Epithelial cell of esophagus (primary cell): ENCODE results near the gene SLC2A10.
A peak's percentile ranks its signal among the peaks of the same experiment; 100 is the strongest.

Experiments
- DNase-seq: peaks from one replicate; pipeline ENCODE4 v3.0.0; 2010; ENCODE audit warnings: low read depth
- H3K4me3 ChIP-seq: 2 replicates; pipeline ENCODE4 v1.5.1; 2011; ENCODE audit warnings: mild to moderate bottlenecking, low read length, control low read depth
- TF ChIP-seq, protein P1 (sequence below): IDR thresholded peaks from 2 replicates; pipeline ENCODE4 v1.5.1; 2011; ENCODE audit warnings: low read depth, mild to moderate bottlenecking, low read length, control low read depth, inconsistent platforms; ENCODE audit not compliant: insufficient read depth; ENCODE audit errors: missing control alignments

Gene SLC2A10

DNA sequence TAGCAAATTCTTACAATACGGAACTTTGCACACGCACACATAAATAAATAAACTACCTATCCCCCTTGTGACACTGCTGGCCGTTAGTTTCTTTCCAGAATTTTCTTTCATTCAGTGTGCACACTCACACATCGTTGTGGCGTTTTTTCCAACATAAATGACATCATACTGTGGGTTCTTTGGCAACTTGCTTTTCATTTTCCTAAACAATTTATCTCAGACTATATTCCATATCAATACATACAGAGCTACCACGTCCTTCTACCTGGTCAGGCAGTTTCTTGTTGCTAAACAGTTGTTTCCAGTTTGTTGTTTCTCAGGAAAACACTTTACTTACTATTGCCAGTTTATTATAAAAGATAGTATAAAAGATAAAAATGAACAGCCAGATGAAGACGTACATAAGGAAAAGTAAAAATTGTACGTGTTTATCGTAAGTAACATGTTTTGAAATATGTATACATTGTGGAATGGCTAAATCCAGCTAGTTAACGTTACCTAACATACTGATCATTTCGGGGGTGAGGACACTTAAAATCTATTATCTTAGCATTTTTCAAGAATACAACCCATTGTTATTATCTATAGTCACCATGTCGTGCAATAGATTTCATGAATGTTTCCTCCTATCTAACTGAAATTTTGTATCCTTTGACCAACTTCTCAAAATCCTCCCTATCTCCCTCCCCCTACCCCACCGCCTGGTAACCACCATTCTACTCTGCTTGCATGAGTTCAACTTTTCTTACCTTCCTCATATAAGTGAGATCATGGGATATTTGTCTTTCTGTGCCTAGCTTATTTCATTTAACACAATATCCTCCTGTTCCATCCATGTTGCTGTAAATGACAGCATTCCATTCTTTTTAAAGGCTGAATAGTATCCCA is 19.0 kb upstream of the SLC2A10 start:
- DNase-seq: no peak
- peak overlapping the region; percentile 65 for H3K4me3 ChIP-seq
- TF ChIP-seq, protein P1, sequence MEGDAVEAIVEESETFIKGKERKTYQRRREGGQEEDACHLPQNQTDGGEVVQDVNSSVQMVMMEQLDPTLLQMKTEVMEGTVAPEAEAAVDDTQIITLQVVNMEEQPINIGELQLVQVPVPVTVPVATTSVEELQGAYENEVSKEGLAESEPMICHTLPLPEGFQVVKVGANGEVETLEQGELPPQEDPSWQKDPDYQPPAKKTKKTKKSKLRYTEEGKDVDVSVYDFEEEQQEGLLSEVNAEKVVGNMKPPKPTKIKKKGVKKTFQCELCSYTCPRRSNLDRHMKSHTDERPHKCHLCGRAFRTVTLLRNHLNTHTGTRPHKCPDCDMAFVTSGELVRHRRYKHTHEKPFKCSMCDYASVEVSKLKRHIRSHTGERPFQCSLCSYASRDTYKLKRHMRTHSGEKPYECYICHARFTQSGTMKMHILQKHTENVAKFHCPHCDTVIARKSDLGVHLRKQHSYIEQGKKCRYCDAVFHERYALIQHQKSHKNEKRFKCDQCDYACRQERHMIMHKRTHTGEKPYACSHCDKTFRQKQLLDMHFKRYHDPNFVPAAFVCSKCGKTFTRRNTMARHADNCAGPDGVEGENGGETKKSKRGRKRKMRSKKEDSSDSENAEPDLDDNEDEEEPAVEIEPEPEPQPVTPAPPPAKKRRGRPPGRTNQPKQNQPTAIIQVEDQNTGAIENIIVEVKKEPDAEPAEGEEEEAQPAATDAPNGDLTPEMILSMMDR: no peak

DNA sequence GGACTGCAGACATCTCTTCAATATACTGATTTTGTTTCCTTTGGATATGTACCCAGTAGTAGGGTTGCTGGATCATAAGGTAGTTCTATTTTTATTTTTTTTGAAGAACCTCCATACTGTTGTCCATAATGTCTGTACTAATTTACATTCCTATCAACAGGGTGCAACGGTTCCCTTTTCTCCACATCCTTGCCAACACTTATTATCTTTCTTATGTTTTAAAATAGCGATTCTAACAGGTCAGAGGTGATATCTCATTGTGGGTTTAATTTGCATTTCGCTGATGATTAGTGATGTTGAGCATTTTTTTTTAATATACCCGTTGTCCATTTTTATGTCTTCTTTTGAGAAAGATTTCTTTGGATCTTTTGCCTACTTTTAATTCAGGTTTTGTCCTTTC is 18.3 kb upstream of the SLC2A10 start:
- no peak for DNase-seq
- H3K4me3 ChIP-seq: no peak overlapping the region
- TF ChIP-seq, protein P1: no peak

DNA sequence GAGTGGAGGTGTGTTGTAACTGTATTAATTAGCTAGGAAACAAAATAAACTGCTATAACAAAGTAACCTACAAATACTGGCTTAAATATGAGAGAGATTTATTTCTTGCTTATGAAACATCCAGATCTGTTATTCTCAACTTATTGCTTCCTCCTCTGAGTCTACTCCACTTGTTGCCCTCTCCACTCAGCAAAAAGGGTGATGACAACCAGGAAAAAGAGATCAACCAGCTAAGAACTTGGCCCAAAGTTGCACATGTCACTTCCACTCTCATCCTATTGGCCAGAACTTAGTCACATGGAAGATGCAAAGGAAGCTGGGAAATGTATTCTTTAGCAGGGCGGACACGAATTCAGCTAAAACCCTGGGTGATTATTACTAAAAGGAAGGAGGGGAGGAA is 15.0 kb upstream of the SLC2A10 start:
- TF ChIP-seq, protein P1: no peak
- peak; percentile 30 for DNase-seq
- H3K4me3 ChIP-seq: no peak overlapping the region

DNA sequence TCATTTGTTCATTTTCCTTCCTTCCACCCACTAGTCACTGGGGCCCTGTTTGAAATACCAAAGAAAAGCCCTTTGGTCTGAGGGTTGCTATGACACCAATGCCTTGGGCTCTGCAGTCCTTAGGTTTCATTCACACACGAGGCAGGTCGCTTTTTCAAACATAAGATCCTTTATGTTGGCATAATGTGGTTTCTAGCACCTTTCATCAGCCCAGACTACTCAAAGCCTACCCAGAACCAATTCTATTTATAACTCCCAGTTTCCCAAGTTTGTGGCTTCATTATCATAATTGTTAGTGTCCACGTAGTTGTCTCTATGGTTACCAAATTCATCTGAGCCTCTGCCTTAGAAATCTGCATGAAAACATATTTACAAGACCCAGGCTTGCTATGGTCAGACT is 13.6 kb upstream of the SLC2A10 start:
- DNase-seq: no peak
- TF ChIP-seq, protein P1: no peak
- H3K4me3 ChIP-seq: no peak overlapping the region

DNA sequence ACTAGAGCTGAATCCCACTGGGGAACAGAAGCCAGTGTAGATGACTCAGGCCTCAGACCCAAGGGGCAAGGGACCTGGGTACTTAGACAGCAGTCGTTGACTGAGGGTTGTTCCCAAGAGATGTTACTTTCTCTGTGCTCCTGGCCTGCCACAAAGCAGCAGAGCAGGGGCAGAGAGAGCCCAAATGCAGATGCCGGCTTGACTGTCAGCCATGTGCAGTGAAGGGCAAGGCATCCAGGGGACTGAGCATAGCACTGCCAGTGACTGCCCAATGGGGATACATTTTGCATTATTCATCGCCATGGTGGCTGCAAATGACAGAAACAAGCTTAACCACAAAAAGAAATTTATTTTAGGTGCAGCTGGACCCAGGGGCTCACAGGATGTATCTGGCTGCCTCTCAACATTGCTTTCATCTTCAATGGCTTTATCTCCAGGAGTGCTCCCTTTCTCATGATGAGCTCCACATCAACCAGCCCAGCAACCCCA is 12.6 kb upstream of the SLC2A10 start:
- no peak overlapping the region for H3K4me3 ChIP-seq
- no peak for DNase-seq
- TF ChIP-seq, protein P1: no peak

DNA sequence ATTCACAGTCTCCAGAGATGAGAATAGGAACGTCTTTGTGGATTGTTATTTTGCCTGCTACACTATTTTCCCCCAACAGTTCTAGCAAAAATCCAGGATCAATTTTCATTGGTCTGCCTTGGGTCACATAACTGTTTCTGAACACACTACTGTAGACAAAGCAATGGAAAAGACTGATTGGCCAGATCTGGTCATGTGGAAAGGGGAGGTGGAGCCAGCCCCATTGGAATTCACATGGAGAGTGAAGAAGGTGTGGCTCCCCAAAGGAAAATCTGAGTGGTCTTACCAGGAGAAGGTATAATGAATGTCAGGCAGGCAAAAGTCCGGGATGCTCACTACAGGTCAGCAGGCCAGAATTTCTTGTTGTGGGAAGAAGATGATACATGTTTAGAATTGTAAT is 10.7 kb upstream of the SLC2A10 start:
- no peak for DNase-seq
- H3K4me3 ChIP-seq: no peak overlapping the region
- TF ChIP-seq, protein P1: no peak
